HepG2 (cell line): Measurements from ENCODE around the gene CBLC. TPM values are rescaled to one million over a fixed set of nuclear protein-coding genes. Genes with fewer than 3 reads are reported as not detected.

Experiments
- AGO2 ChIP-seq: fragments of 200-400 bp; formaldehyde crosslinking; optimal IDR thresholded peaks from 2 replicates; pipeline ENCODE3; 2017; ENCODE audit warnings: mild to moderate bottlenecking, low read depth, low read length, moderate library complexity
- BHLHE40 ChIP-seq: IDR thresholded peaks from 2 replicates; pipeline ENCODE4 v1.6.1; 2011; ENCODE audit warnings: low read length, improper control_type of control experiment
- BRCA1 ChIP-seq: sonication (generic); formaldehyde crosslinking; IDR thresholded peaks from 2 replicates; pipeline ENCODE4 v1.4.0; 2020; ENCODE audit warnings: missing genetic modification reagents
- CBX2 ChIP-seq, 2 experiments: fragments of 200-600 bp in 1 of 2; sonication (generic); formaldehyde crosslinking in 1 of 2; IDR thresholded peaks; 2 replicates each; pipeline versions ENCODE4 v1.7.0 to v1.8.1; 2018 to 2022; ENCODE audit warnings: low read depth in 2 of 2, low read length in 1 of 2, mild to moderate bottlenecking in 1 of 2, missing genetic modification reagents in 1 of 2
- DNMT3B ChIP-seq: conservative IDR thresholded peaks from 2 replicates; pipeline ENCODE4 v1.6.1; 2016; ENCODE audit warnings: missing biosample characterization, control low read depth
- GFI1 ChIP-seq: sonication (generic); formaldehyde crosslinking; IDR thresholded peaks from 2 replicates; pipeline ENCODE4 v1.5.0; 2020; ENCODE audit warnings: missing genetic modification reagents, mild to moderate bottlenecking, borderline replicate concordance
- HNRNPUL1 ChIP-seq: fragments of 200-400 bp; formaldehyde crosslinking; IDR thresholded peaks from 2 replicates; pipeline ENCODE4 v1.6.1; 2017; ENCODE audit warnings: low read depth, mild to moderate bottlenecking, low read length, moderate library complexity
- NCOA1 ChIP-seq: sonication (generic); formaldehyde crosslinking; IDR thresholded peaks from 2 replicates; pipeline ENCODE4 v1.9.0; 2021; ENCODE audit warnings: missing genetic modification reagents
- NFATC3 ChIP-seq: sonication (generic); formaldehyde crosslinking; IDR thresholded peaks from 2 replicates; pipeline ENCODE4 v1.5.1; 2020; ENCODE audit warnings: mild to moderate bottlenecking, missing genetic modification reagents
- PHB2 ChIP-seq: fragments of 450-650 bp; IDR thresholded peaks from 2 replicates; pipeline ENCODE4 v1.6.1; 2018; ENCODE audit not compliant: partially characterized antibody
- SOX13 ChIP-seq, 3 experiments: fragments of 450-650 bp in 1 of 3; sonication (generic) in 1 of 3; formaldehyde crosslinking in 1 of 3; IDR thresholded peaks in 2 of 3; conservative IDR thresholded peaks in 1 of 3; 2 replicates each; pipeline versions ENCODE4 v1.5.0 to v1.6.1; 2016 to 2020; ENCODE audit warnings: antibody characterized with exemption in 1 of 3, mild to moderate bottlenecking in 1 of 3, missing compliant biosample characterization in 1 of 3, missing genetic modification reagents in 1 of 3, moderate library complexity in 1 of 3
- SP4 ChIP-seq: sonication (generic); formaldehyde crosslinking; IDR thresholded peaks from 2 replicates; pipeline ENCODE4 v1.8.1; 2023; ENCODE audit warnings: mild to moderate bottlenecking, missing genetic modification reagents
- SP5 ChIP-seq: IDR thresholded peaks from 2 replicates; pipeline ENCODE4 v1.6.1; 2016; ENCODE audit warnings: low read depth, borderline replicate concordance
- SUZ12 ChIP-seq: fragments of 150-350 bp; IDR thresholded peaks from 2 replicates; pipeline ENCODE4 v1.6.1; 2014; ENCODE audit warnings: low read depth, low read length
- XBP1 ChIP-seq: sonication (generic); formaldehyde crosslinking; IDR thresholded peaks from 2 replicates; pipeline ENCODE4 v1.5.0; 2020; ENCODE audit warnings: missing genetic modification reagents
- ZBTB7B ChIP-seq: sonication (generic); formaldehyde crosslinking; IDR thresholded peaks from 2 replicates; pipeline ENCODE4 v1.4.0; 2020; ENCODE audit warnings: missing genetic modification reagents
- ZFP36 ChIP-seq: fragments of 150-350 bp; IDR thresholded peaks from 2 replicates; pipeline ENCODE4 v1.6.1; 2018; ENCODE audit warnings: borderline replicate concordance, low read length, low read depth; ENCODE audit not compliant: partially characterized antibody
- ZFP82 ChIP-seq: sonication (generic); formaldehyde crosslinking; IDR thresholded peaks from 2 replicates; pipeline ENCODE4 v1.5.1; 2020; ENCODE audit warnings: mild to moderate bottlenecking, missing genetic modification reagents, borderline replicate concordance
- ZNF20 ChIP-seq: sonication (generic); formaldehyde crosslinking; IDR thresholded peaks from 2 replicates; pipeline ENCODE4 v1.4.0; 2020; ENCODE audit warnings: mild to moderate bottlenecking, moderate library complexity, missing genetic modification reagents
- ZNF451 ChIP-seq: sonication (generic); formaldehyde crosslinking; IDR thresholded peaks from 2 replicates; pipeline ENCODE4 v1.5.0; 2020; ENCODE audit warnings: mild to moderate bottlenecking, missing genetic modification reagents
- ZNF776 ChIP-seq: sonication (generic); formaldehyde crosslinking; IDR thresholded peaks from 2 replicates; pipeline ENCODE4 v1.4.0; 2020; ENCODE audit warnings: mild to moderate bottlenecking, missing genetic modification reagents
- ZSCAN29 ChIP-seq: sonication (generic); formaldehyde crosslinking; conservative IDR thresholded peaks from 2 replicates; pipeline ENCODE4 v1.4.0; 2020; ENCODE audit warnings: mild to moderate bottlenecking, missing genetic modification reagents
- polyA plus RNA-seq, 8 experiments: library from polyadenylated mRNA; depleted of rRNA in 3 of 8; stranded (reverse) in 7 of 8; unstranded in 1 of 8; fragments of >200 nt; fragmentation: Illumina TruSeq in 4 of 8; extraction: Trizol in 4 of 8; gene quantifications; 2 replicates each; pipeline versions ENCODE4 v1.2.1 to v1.2.3, GENCODE V29; 2011 to 2016; ENCODE audit warnings: low read depth in 4 of 8, missing spikeins in 1 of 8, mixed read lengths in 1 of 8; ENCODE audit not compliant: insufficient read depth in 1 of 8
- total RNA-seq, 5 experiments: library from RNA; depleted of rRNA; stranded (reverse); fragments of >200 nt; fragmentation: Illumina TruSeq; extraction: Trizol; gene quantifications; 2 replicates each; pipeline ENCODE4 v1.2.3, GENCODE V29; 2016; ENCODE audit warnings: low read depth in 1 of 5
- TF ChIP-seq, protein P1 (sequence below): sonication (generic); formaldehyde crosslinking; IDR thresholded peaks from 2 replicates; pipeline ENCODE4 v1.4.0; 2020; ENCODE audit warnings: missing genetic modification reagents
- TF ChIP-seq, protein P2 (sequence below): IDR thresholded peaks from 2 replicates; pipeline ENCODE4 v1.6.1; 2018; ENCODE audit warnings: missing genetic modification reagents
- TF ChIP-seq, protein P3 (sequence below): sonication (generic); formaldehyde crosslinking; IDR thresholded peaks from 2 replicates; pipeline ENCODE4 v1.8.1; 2023; ENCODE audit warnings: missing genetic modification reagents, inconsistent platforms, borderline replicate concordance

CBLC gene
- total and polyA plus RNA-seq, 2 of the 13 experiments (the other 11 are each of a cell fraction or from before 2014, with no cell fraction given), result 1.8 to 2.6 TPM

DNA sequence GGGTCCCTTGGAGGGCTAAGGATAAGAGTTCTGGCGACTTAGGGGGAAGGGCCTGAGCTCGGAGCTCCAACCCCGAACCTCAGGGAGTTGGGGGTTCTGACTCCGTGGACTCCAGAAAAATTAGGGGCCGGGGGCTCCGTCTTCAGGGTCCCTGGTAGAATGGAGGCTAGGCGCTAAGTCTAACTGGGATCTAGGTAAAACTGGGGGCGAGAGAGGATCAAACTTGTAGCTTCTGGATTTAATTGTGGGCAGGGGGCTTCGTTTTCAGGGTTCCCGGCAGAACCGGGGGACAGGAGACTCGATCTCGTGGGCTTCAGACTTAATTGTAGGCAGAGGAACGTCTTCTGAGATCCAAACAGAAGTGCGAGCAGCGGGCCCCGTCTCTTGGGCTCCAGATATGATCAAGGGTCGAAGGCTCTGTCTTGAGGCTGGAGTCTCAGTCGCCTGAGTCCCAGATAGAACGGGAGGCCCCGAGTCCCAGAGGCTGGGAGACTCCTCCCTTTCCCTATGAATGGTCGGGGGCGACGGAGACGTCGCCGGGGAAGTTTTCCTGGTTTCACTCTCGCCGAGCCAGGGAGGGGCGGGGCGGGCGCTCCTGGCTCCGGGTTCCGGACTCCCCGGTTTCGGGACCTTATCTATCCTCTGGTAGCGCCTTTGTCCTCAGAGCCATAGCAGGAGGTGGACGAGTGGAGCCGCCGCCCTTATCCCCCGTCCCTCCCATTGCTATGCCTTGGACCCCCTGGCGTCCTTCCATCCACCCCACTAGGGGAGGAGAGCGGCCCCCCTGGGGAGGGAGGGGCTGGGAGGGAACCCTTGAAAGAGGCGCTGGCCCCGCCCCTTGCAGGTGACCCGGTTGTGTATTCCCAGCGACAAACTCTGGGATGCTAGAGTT is 69.7 kb downstream of the CBLC start (continued):
- TF ChIP-seq, protein P1, sequence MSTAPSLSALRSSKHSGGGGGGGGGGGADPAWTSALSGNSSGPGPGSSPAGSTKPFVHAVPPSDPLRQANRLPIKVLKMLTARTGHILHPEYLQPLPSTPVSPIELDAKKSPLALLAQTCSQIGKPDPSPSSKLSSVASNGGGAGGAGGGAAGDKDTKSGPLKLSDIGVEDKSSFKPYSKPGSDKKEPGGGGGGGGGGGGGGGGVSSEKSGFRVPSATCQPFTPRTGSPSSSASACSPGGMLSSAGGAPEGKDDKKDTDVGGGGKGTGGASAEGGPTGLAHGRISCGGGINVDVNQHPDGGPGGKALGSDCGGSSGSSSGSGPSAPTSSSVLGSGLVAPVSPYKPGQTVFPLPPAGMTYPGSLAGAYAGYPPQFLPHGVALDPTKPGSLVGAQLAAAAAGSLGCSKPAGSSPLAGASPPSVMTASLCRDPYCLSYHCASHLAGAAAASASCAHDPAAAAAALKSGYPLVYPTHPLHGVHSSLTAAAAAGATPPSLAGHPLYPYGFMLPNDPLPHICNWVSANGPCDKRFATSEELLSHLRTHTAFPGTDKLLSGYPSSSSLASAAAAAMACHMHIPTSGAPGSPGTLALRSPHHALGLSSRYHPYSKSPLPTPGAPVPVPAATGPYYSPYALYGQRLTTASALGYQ (CRISPR knock-in tag), result no peak
- TF ChIP-seq SP4 (peak; percentile 49; the same call in 1 of the 2 replicates), CBX2 (IDR thresholded peaks at IDR 0.05; ENCODE audit: low read depth, low read length) (no peak), CBX2 (CRISPR knock-in tag; IDR thresholded peaks at IDR 0.05; ENCODE audit: low read depth) (no peak), HNRNPUL1 (no peak), BHLHE40 (no peak), XBP1 (CRISPR knock-in tag) (no peak), SP5 (CRISPR knock-in tag) (peak; percentile 39; the same call in 1 of the 2 replicates), DNMT3B (CRISPR knock-in tag) (no peak), ZFP82 (CRISPR knock-in tag) (0 out of 2 replicates have a peak, but pooled peaks have one; percentile 21), PHB2 (no peak), ZNF451 (CRISPR knock-in tag) (no peak), NFATC3 (CRISPR knock-in tag) (no peak), SUZ12 (no peak), SOX13 (IDR thresholded peaks at IDR 0.05) (no peak), SOX13 (CRISPR knock-in tag; conservative IDR thresholded peaks at IDR 0.05 in 1 of 2, IDR thresholded peaks at IDR 0.05 in 1 of 2) (no peak), ZSCAN29 (peak; percentile 59; the same call in 1 of the 2 replicates), NCOA1 (CRISPR knock-in tag) (0 out of 2 replicates have a peak, but pooled peaks have one; percentile 24), BRCA1 (no peak), ZFP36 (no peak), AGO2 (no peak), GFI1 (no peak), ZNF776 (CRISPR knock-in tag) (no peak), ZBTB7B (CRISPR knock-in tag) (0 out of 2 replicates have a peak, but pooled peaks have one; percentile 15), ZNF20 (CRISPR knock-in tag) (no peak)
- TF ChIP-seq, protein P2, sequence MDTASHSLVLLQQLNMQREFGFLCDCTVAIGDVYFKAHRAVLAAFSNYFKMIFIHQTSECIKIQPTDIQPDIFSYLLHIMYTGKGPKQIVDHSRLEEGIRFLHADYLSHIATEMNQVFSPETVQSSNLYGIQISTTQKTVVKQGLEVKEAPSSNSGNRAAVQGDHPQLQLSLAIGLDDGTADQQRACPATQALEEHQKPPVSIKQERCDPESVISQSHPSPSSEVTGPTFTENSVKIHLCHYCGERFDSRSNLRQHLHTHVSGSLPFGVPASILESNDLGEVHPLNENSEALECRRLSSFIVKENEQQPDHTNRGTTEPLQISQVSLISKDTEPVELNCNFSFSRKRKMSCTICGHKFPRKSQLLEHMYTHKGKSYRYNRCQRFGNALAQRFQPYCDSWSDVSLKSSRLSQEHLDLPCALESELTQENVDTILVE (CRISPR knock-in tag), result peak; percentile 22; the same call in 1 of the 2 replicates
- TF ChIP-seq, protein P3, sequence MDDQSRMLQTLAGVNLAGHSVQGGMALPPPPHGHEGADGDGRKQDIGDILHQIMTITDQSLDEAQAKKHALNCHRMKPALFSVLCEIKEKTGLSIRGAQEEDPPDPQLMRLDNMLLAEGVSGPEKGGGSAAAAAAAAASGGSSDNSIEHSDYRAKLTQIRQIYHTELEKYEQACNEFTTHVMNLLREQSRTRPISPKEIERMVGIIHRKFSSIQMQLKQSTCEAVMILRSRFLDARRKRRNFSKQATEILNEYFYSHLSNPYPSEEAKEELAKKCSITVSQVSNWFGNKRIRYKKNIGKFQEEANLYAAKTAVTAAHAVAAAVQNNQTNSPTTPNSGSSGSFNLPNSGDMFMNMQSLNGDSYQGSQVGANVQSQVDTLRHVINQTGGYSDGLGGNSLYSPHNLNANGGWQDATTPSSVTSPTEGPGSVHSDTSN (CRISPR knock-in tag), result no peak
